ENCODE measurements around the gene MRGPRG.

The MRGPRG gene

GRCh38 chr11:3234846-3235245 lies 16.2 kb upstream of the MRGPRG start:
- no peak for DNase-seq (ENCODE audit: extremely low spot score)
- ChIA-PET POLR2A (no interaction called here), CTCF (no interaction called here)
- TF ChIP-seq CTCF (IDR thresholded peaks at IDR 0.05; ENCODE audit: control extremely low read depth, extremely low read depth, low read depth, missing control alignments), result no peak

GRCh38 chr11:3232956-3233355 lies 14.3 kb upstream of the MRGPRG start:
- DNase-seq (ENCODE audit: extremely low spot score), result no peak
- ChIA-PET POLR2A (no interaction called here), CTCF (no interaction called here)
- no peak for TF ChIP-seq CTCF (IDR thresholded peaks at IDR 0.05; ENCODE audit: control extremely low read depth, extremely low read depth, low read depth, missing control alignments)

- TF ChIP-seq CTCF (IDR thresholded peaks at IDR 0.05; ENCODE audit: control extremely low read depth, extremely low read depth, low read depth, missing control alignments), result no peak
- ChIA-PET POLR2A (no interaction called here), CTCF (interaction anchor here (0.9 kb wide), 1 partner anchor 9 kb away, joined by 3 read pairs; no protein-coding TSS in a partner anchor)
- DNase-seq (ENCODE audit: extremely low spot score), result peak; percentile 19
Observed at GRCh38 chr11:3231851-3232744, 13.5 kb upstream of the MRGPRG start, which contains the start of gene MRGPRE. MRGPRE (minus strand) TSS chr11:3232417; CDS start chr11:3228799, 3,618 bp downstream.

GRCh38 chr11:3231550-3231850 lies 12.9 kb upstream of the MRGPRG start:
- peak; percentile 11 for DNase-seq (ENCODE audit: extremely low spot score)
- POLR2A ChIA-PET, result no interaction called here
- CTCF ChIA-PET, result interaction anchor here (0.9 kb wide), 1 partner anchor 8 kb away, joined by 3 read pairs; no protein-coding TSS in a partner anchor
- no peak for TF ChIP-seq CTCF (IDR thresholded peaks at IDR 0.05; ENCODE audit: control extremely low read depth, extremely low read depth, low read depth, missing control alignments)

- no peak for TF ChIP-seq CTCF (IDR thresholded peaks at IDR 0.05; ENCODE audit: control extremely low read depth, extremely low read depth, low read depth, missing control alignments)
- ChIA-PET CTCF (interaction anchor here (0.9 kb wide), 1 partner anchor 7 kb away, joined by 3 read pairs; no protein-coding TSS in a partner anchor), POLR2A (no interaction called here)
- DNase-seq (ENCODE audit: extremely low spot score), result peak; percentile 16
Observed at GRCh38 chr11:3230636-3231549, 12.3 kb upstream of the MRGPRG start.

Data from GM10248 (cell line).